HG02610 (cell line): ENCODE data around the gene SPG11.
A peak's percentile ranks its signal among the peaks of the same experiment; 100 is the strongest.
"Not testable (repeated sequence)": the region's sequence is repeated elsewhere in the genome, so short reads cannot be mapped to it uniquely, and the experiment has no call there.

Experiments used
- ATAC-seq: cut with Tn5 transposase; IDR thresholded peaks from one replicate; pipeline ENCODE4 v1.9.1; 2021; ENCODE audit warnings: mild to moderate bottlenecking, moderate library complexity; ENCODE audit not compliant: unreplicated experiment

The SPG11 gene

DNA sequence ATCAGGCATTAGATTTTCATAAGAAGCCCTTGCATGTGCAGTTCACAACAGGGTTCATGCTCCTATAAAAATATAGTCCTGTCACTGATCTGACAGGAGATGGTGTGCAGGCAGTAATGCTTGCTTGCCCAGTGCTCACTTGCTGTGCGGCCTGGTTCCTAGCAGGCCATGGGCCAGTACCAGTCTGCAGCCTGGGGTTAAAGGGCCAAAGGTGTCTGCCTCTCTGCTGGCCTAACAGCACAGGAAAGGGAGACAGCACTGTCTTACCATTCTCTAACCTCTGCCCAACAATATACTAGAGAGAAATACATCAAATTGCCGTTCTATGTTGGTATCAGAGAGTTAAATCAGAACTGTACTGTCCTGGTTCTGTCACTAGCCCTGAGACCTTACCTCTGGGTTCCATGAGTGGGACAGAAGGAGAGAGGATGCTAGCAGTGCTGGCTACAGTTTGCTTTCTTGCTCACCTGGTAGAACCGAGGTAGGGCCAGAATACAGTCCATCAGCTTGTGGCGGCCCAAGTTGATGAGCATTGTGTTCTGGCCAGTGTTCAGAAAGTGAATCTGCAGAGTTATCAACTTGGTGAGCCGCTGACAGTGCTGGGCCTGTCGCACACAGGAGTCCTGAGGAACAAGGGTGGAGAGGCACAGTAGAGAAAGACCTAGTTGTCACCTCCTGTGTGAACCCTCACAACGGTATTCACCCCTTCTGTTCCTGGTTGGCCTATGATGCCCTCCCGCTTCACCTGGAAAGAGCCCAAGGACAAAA lies 97.9 kb downstream of the SPG11 start:
- no peak for ATAC-seq

- not testable (repeated sequence) for ATAC-seq
These were observed 102.5 kb downstream of the SPG11 start for GRCh38 chr15:44560926-44561325.

- no peak for ATAC-seq
These were observed 108.3 kb downstream of the SPG11 start for GRCh38 chr15:44554934-44555723.

DNA sequence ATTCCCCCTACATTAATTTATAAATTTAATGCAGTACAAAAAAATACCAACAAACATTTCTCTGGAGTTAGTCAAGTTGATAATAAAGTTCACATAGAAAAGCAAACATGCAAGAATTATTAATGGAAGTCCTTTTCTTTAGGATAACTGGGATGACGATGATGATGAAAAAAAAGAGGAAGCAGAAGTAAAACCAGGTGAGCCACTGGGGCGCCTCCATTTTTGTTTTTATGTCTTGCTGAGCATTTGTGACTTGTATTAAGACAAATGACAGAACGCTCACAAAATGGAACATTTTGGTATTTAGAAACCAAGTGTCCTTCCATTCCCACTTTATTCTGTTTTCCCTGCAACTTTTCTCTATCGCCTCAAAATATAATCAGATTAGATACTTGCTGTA lies 112.7 kb downstream of the SPG11 start:
- ATAC-seq: no peak

DNA sequence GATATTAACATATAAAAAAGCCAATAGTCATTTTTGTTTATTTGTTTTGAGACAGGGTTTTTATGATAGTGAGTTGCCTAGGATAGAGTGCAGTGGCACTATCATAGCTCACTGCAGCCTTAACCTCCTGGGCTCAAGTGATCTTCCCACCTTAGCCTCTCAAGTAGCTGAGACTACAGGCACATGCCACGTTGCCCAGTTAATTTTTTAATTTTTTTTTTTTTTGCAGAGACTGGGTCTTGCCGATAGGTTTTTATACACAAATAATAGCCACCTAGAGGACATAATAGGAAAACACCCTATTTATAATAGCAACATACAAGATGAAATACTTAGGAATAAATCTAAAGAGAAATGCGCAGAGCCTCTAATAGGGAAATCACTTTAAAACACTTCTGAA lies 113.2 kb downstream of the SPG11 start:
- no peak for ATAC-seq

DNA sequence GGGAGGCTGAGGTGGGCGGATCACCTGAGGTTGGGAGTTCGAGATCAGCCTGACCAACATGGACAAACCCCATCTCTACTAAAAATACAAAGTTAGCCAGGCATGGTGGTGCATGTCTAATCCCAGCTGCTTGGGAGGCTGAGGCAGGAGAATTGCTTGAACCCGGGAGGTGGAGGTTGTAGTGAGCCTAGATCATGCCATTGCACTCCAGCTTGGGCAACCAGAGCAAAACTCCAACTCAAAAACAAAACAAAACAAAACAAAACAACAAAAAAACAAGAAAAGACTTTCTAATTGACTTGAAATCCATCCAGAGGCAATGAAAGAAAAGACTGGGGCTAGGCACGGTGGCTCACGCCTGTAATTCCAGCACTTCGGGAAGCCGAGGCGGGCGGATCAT lies 114.3 kb downstream of the SPG11 start:
- not testable (repeated sequence) for ATAC-seq

GRCh38 chr15:44545913-44546802 lies 117.3 kb downstream of the SPG11 start:
- peak; percentile 88 for ATAC-seq

GRCh38 chr15:44544745-44545144 lies 118.7 kb downstream of the SPG11 start:
- ATAC-seq: not testable (repeated sequence)

GRCh38 chr15:44542596-44542995 lies 120.9 kb downstream of the SPG11 start:
- no peak for ATAC-seq

GRCh38 chr15:44541282-44541958 lies 122.0 kb downstream of the SPG11 start:
- no peak for ATAC-seq

DNA sequence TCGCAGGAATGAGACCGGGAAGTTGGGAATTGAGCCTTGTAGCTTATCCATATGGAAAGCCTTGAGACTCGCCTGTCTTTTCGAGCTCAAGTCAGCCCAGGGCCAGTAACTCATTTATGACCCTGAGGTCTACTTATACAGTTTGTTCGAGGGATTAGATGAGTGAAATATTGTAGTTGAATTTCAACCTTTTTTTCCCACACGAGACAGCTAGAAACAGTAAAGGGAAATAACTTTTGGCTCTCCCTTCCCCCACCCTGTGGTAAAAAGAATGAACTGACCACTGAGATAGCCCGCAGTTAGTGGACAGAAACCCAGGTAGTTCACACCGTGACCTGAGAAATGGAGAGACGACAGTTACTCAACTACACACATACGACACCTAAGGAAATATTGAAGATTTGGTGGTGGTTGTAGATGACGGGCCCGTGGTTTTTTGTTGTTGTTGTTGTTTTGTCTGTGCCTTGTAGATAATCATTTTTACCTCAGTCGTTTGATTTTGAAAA lies 125.7 kb downstream of the SPG11 start:
- no peak for ATAC-seq

DNA sequence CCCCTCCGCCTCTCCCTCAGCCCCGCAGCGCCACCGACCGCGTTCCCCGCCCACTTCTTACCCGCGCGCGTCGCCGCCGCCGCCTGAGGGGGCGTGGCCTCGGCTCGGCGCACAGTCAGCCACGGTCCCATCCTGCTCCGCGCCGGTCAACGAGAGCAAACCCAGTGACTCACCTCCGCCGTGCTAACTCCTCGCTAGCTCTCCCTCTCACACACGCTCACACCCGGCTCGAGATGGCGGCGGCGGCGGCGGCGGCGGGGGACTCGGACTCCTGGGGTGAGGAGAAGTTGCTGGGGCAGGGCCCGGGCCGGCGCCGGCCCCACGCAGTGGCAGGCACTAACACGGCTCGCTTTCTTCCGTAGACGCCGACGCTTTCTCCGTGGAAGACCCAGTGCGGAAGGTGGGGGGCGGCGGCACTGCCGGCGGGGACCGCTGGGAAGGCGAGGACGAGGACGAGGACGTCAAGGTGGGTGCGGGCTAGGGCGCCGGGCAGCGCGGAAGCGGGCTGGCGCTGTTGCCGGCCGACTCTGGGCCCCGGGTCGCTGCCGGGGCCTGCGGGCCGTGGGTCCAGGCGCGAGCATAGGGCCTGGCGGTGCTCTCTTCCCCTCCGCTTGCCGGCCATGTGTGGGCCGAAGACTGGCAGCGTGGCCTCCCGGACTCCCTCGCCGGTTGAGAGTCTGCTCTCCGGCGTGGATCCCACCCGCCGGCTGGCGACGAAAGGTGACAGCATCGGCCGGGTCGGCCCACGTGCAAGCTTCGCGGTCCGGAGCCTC lies 126.3 kb downstream of the SPG11 start, which contains the start of gene EIF3J:
Gene EIF3J (plus strand): TSS at position 186 of the 773 bp plus-strand sequence. CDS start 48 bp downstream, at position 234.
- ATAC-seq: peak; percentile 85

GRCh38 chr15:44536302-44536961 lies 127.0 kb downstream of the SPG11 start:
- ATAC-seq: peak; percentile 46

DNA sequence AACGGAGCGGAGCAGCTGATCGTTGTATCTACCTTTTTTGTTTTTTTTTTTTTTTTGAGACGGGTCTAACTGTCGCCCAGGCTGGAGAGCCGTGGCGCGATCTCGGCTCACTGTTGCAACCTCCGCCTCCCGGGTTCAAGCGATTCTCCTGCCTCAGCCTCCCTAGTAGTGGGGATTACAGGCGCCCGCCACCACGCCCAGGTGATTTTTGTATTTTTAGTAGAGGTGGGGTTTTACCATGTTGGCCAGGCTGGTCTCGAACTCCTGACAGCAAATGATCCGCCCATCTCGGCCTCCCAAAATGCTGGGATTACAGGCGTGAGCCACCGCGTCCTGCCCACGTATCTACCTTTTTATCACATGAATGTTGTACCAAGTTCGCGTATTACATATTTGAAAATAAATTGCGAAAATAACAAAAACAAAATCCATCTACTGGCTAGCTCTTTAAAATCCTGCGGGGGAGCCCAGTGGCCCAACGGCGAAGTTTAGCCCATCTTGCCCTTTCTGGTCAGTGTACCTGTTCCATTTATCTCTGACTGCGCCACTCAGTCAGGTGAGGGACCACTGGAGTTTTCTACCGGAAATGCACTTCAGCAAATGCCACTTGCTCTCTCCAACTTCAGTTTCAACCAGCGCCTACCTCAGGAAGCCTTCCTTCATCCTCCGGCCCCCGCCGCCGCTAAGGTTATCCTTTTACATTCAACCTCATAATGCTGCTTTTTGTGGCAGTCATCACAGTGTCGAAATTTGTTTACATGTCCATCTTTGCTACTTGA lies 127.8 kb downstream of the SPG11 start:
- peak; percentile 9 for ATAC-seq

GRCh38 chr15:44535092-44535491 lies 128.4 kb downstream of the SPG11 start:
- no peak for ATAC-seq

- no peak for ATAC-seq
These were observed 130.8 kb downstream of the SPG11 start for GRCh38 chr15:44532689-44533088.

DNA sequence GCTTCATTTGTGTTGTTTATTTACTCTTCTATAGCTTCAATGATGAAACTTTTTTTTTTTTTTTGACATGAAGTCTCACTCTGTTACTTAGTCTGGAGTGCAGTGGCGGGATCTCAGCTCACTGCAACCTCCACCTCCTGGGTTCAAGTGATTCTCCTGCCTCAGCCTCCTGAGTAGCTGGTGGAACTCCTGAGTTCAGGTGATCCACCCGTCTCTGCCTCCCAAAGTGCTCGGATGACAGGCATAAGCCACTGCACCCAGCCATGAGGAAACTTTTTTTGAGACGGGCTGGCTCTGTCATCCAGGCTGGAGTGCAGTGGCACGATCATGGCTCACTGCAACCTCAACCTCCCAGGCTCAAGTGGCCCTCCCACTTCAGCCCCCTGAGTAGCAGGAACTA lies 131.2 kb downstream of the SPG11 start:
- not testable (repeated sequence) for ATAC-seq

DNA sequence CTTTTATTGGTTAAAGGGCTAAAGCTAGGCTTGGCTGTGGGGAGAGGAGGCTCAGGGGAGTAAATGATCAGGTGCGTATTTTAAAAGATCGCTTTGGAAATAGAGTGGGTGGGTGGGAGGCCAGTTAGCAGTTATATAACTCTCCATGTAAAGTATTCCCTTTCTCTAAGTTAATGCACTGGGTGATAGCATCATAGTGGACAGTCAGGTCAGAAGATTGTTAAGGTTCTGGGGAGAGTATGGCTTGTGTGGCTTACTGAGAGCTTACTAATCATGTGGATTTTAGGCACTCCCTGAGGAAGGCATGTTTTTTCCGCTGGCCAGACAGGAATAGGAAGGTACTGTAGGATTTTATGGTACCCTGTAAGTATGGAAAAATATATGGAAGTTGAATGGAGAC lies 132.8 kb downstream of the SPG11 start:
- ATAC-seq: no peak
